Measurements from ENCODE around the gene POLR3H.

- TF ChIP-seq CTCF (IDR thresholded peaks at IDR 0.05) (no peak), POLR2A (IDR thresholded peaks at IDR 0.05) (no peak)
These were observed 26.3 kb downstream of the POLR3H start for GRCh38 chr22:41518048-41518347.

Measured in adrenal gland (tissue), 5 donors.